Tibial nerve (tissue), 4 donors: ENCODE data around the gene MLLT11. TPM values are rescaled to one million over a fixed set of nuclear protein-coding genes. Genes with fewer than 3 reads are reported as not detected.

Source experiments
- DNase-seq, 2 donors: peaks; one replicate each; pipeline ENCODE4 v3.0.0-alpha.2; 2019; ENCODE audit warnings: low spot score in 2 of 2
- H3K27ac ChIP-seq, 4 donors: fragments of 200-600 bp; sonication (generic) in 3 of 4; one replicate each; pipeline ENCODE4 v1.5.1; 2017 to 2019; ENCODE audit warnings: mild to moderate bottlenecking in 1 of 4
- H3K27me3 ChIP-seq, 2 donors: fragments of 200-600 bp; sonication (generic) in 1 of 2; one replicate each; pipeline versions ENCODE4 v1.5.1 to v1.6.0; 2017 to 2019
- H3K36me3 ChIP-seq, 3 donors: fragments of 200-600 bp; sonication (generic); one replicate each; pipeline ENCODE4 v1.5.1; 2018 to 2019
- H3K4me1 ChIP-seq, 4 donors: fragments of 200-600 bp; sonication (generic) in 3 of 4; one replicate each; pipeline ENCODE4 v1.5.1; 2017 to 2019
- H3K4me3 ChIP-seq, 4 donors: fragments of 200-600 bp; sonication (generic) in 3 of 4; one replicate each; pipeline ENCODE4 v1.5.1; 2017 to 2019; ENCODE audit warnings: mild to moderate bottlenecking in 1 of 4, moderate library complexity in 1 of 4
- H3K9me3 ChIP-seq, 4 donors: fragments of 200-600 bp; sonication (generic) in 3 of 4; one replicate each; pipeline ENCODE4 v1.5.1; 2017 to 2019
- CTCF ChIP-seq, 5 experiments: fragments of 200-600 bp in 3 of 5; fragments of 450-650 bp in 2 of 5; sonication (generic) in 3 of 5; IDR thresholded peaks; one replicate each; pipeline ENCODE4 v1.5.1; 2016 to 2019; ENCODE audit warnings: antibody characterized with exemption in 5 of 5, mild to moderate bottlenecking in 3 of 5, moderate library complexity in 2 of 5
- EP300 ChIP-seq, 2 donors: sonication (generic); formaldehyde crosslinking; IDR thresholded peaks; one replicate each; pipeline ENCODE4 v1.6.1; 2017; ENCODE audit warnings: antibody characterized with exemption in 2 of 2, mild to moderate bottlenecking in 1 of 2
- POLR2A ChIP-seq, 2 donors: fragments of 450-650 bp; IDR thresholded peaks; one replicate each; pipeline ENCODE4 v1.6.1; 2017; ENCODE audit warnings: antibody characterized with exemption in 2 of 2, mild to moderate bottlenecking in 2 of 2, moderate library complexity in 2 of 2
- WGBS, 2 donors: methylation state at CpG; one replicate each; pipeline ENCODE4 v1.1.5; 2018; 5-methylcytosine and 5-hydroxymethylcytosine counted together
- total RNA-seq, 4 donors: library from RNA; depleted of rRNA; stranded (reverse); fragments of >200 nt; gene quantifications; one replicate each; pipeline ENCODE4 v1.1.0, GENCODE V29; 2016

MLLT11 gene
- total RNA-seq, 4 donors from 2014 or later, result 1.2 to 2.7 (median 2.0) TPM

GRCh38 chr1:151048645-151049032 is 11.6 kb upstream of the MLLT11 start:
- TF ChIP-seq EP300 (IDR thresholded peaks at IDR 0.05) (peak in 1 of 2 donors; percentile 7), POLR2A (IDR thresholded peaks at IDR 0.05) (no peak), CTCF (IDR thresholded peaks at IDR 0.05) (peak; percentile 4 to 69 (median 29))
- Histone ChIP-seq H3K27ac (peak overlapping the region; percentile 86 to 99 (median 92)), H3K9me3 (no peaks in the 10 kb centered on the region), H3K4me1 (peaks cover 0 to 28% (median 11%) of the 10 kb centered on the region in 4 donors), H3K27me3 (no peaks in the 10 kb centered on the region), H3K4me3 (peak overlapping the region; percentile 69 to 91 (median 90)), H3K36me3 (peaks cover 0 to 23% (median 4%) of the 10 kb centered on the region in 3 donors)
- DNase-seq, result no peak
- 3 to 28% methylated on average over 3 of the region's 3 CpGs for WGBS, 2 donors

- WGBS, 2 donors, result 76 to 81% methylated on average over 5 of the region's 5 CpGs
- H3K36me3 ChIP-seq, result peaks cover 0 to 31% (median 12%) of the 10 kb centered on the region in 3 donors
- no peak overlapping the region for H3K4me3 ChIP-seq
- no peaks in the 10 kb centered on the region for H3K27me3 ChIP-seq
- TF ChIP-seq CTCF (IDR thresholded peaks at IDR 0.05), result no peak
- peak in 1 of 2 donors; percentile 5 for TF ChIP-seq EP300 (IDR thresholded peaks at IDR 0.05)
- TF ChIP-seq POLR2A (IDR thresholded peaks at IDR 0.05), result no peak
- DNase-seq, result no peak
- H3K4me1 ChIP-seq, result peaks cover 0 to 28% (median 11%) of the 10 kb centered on the region in 4 donors
- peak overlapping the region in 2 of 4 donors; percentile 15 to 92 for H3K27ac ChIP-seq
- no peaks in the 10 kb centered on the region for H3K9me3 ChIP-seq
These were observed 10.7 kb upstream of the MLLT11 start for GRCh38 chr1:151049458-151049857.

- H3K9me3 ChIP-seq, result no peaks in the 10 kb centered on the region
- H3K27ac ChIP-seq, result peak overlapping the region in 1 of 4 donors; percentile 15
- peaks cover 0 to 38% (median 18%) of the 10 kb centered on the region in 3 donors for H3K36me3 ChIP-seq
- TF ChIP-seq EP300 (IDR thresholded peaks at IDR 0.05), result no peak
- TF ChIP-seq POLR2A (IDR thresholded peaks at IDR 0.05), result no peak
- TF ChIP-seq CTCF (IDR thresholded peaks at IDR 0.05), result no peak
- H3K4me1 ChIP-seq, result peaks cover 0 to 30% (median 12%) of the 10 kb centered on the region in 4 donors
- no peaks in the 10 kb centered on the region for H3K27me3 ChIP-seq
- 83 to 84% methylated on average over 2 of the region's 2 CpGs for WGBS, 2 donors
- H3K4me3 ChIP-seq, result no peak overlapping the region
- no peak for DNase-seq
These were observed 10.0 kb upstream of the MLLT11 start for GRCh38 chr1:151050051-151050688.

- H3K9me3 ChIP-seq, result no peaks in the 10 kb centered on the region
- H3K4me1 ChIP-seq, result peaks cover 0 to 43% (median 24%) of the 10 kb centered on the region in 4 donors
- no peak overlapping the region for H3K4me3 ChIP-seq
- H3K27me3 ChIP-seq, result no peaks in the 10 kb centered on the region
- peak overlapping the region in 1 of 4 donors; percentile 30 for H3K27ac ChIP-seq
- DNase-seq, result no peak
- H3K36me3 ChIP-seq, result peaks cover 0 to 51% (median 18%) of the 10 kb centered on the region in 3 donors
- 54 to 60% methylated on average over 2 of the region's 2 CpGs for WGBS, 2 donors
- TF ChIP-seq CTCF (IDR thresholded peaks at IDR 0.05) (no peak), EP300 (IDR thresholded peaks at IDR 0.05) (peak in 1 of 2 donors; percentile 18), POLR2A (IDR thresholded peaks at IDR 0.05) (no peak)
These were observed 8.7 kb upstream of the MLLT11 start for GRCh38 chr1:151051356-151052009.
